ENCODE data around the gene TXK.

GRCh38 chr4:48081196-48081595 lies 52.9 kb downstream of the TXK start:
- TF ChIP-seq CTCF (IDR thresholded peaks at IDR 0.05) (no peak), POLR2A (IDR thresholded peaks at IDR 0.05) (no peak)
